Transverse colon (tissue), 4 donors: ENCODE results near the gene ZNF525. TPM values are rescaled to one million over a fixed set of nuclear protein-coding genes. Genes with fewer than 3 reads are reported as not detected.

Source experiments
- DNase-seq: peaks from one replicate; pipeline ENCODE4 v3.0.0-alpha.2; 2019
- H3K27ac ChIP-seq, 4 donors: fragments of 200-600 bp; sonication (generic); 2 replicates each; pipeline ENCODE4 v1.5.1; 2016 to 2018; ENCODE audit warnings: inconsistent platforms in 4 of 4
- H3K27me3 ChIP-seq: fragments of 200-600 bp; sonication (generic); 2 replicates; pipeline ENCODE4 v1.5.1; 2017; ENCODE audit warnings: inconsistent platforms
- H3K36me3 ChIP-seq, 4 donors: fragments of 200-600 bp; sonication (generic); 2 replicates each; pipeline ENCODE4 v1.5.1; 2017 to 2019; ENCODE audit warnings: inconsistent platforms in 4 of 4
- H3K4me1 ChIP-seq, 4 donors: fragments of 200-600 bp; sonication (generic); 2 replicates each; pipeline ENCODE4 v1.5.1; 2017 to 2020; ENCODE audit warnings: inconsistent platforms in 4 of 4
- H3K4me3 ChIP-seq, 4 donors: fragments of 200-600 bp; sonication (generic); 1 replicate in 1 of 4; 2 replicates in 3 of 4; pipeline versions ENCODE4 v1.5.1 to v1.6.1; 2017 to 2019; ENCODE audit warnings: inconsistent platforms in 4 of 4
- H3K9me3 ChIP-seq, 2 donors: fragments of 200-600 bp; sonication (generic); 2 replicates each; pipeline ENCODE4 v1.5.1; 2017 to 2019; ENCODE audit warnings: inconsistent platforms in 2 of 2
- EP300 ChIP-seq: sonication (generic); formaldehyde crosslinking; IDR thresholded peaks from one replicate; pipeline ENCODE4 v1.6.1; 2017; ENCODE audit warnings: antibody characterized with exemption, low read depth
- POLR2A ChIP-seq: fragments of 450-650 bp; IDR thresholded peaks from one replicate; pipeline ENCODE4 v1.6.1; 2016; ENCODE audit warnings: antibody characterized with exemption, mild to moderate bottlenecking, moderate library complexity
- POLR2AphosphoS5 ChIP-seq, 3 donors: sonication (generic); formaldehyde crosslinking; IDR thresholded peaks; one replicate each; pipeline ENCODE4 v1.6.1; 2016; ENCODE audit warnings: antibody characterized with exemption in 3 of 3
- WGBS, 2 donors: methylation state at CpG; one replicate each; pipeline ENCODE4 v1.1.5; 2018; ENCODE audit warnings: low coverage in 1 of 2; 5-methylcytosine and 5-hydroxymethylcytosine counted together
- in situ Hi-C, 4 donors: fragments of 200-750 bp; cut with MboI; loops; one replicate each; pipeline versions ENCODE4 v1.15.0 to v1.15.1; 2017; ENCODE audit warnings: low sequenced_read_pairs in 3 of 4, low pct_ligation_motif_present in 1 of 4, low pct_unique_long_range_greater_than_20kb in 1 of 4
- intact Hi-C: fragments of 100-400 bp; cut with DNase I; formaldehyde crosslinking; loops from one replicate; pipeline ENCODE4 v1.15.1; 2023; ENCODE audit warnings: low total_unique reads
- total RNA-seq, 4 donors: library from RNA; depleted of rRNA; stranded (reverse); fragments of >200 nt; gene quantifications; one replicate each; pipeline ENCODE4 v1.1.0, GENCODE V29; 2016
- TF ChIP-seq, protein P1 (sequence below), 5 experiments: fragments of 200-600 bp in 3 of 5; fragments of 450-650 bp in 2 of 5; sonication (generic) in 3 of 5; IDR thresholded peaks; 1 replicate in 2 of 5; 2 replicates in 3 of 5; pipeline ENCODE4 v1.5.1; 2016 to 2017; ENCODE audit warnings: antibody characterized with exemption in 5 of 5, inconsistent platforms in 3 of 5, mild to moderate bottlenecking in 2 of 5, moderate library complexity in 1 of 5

Gene ZNF525
- 10 to 100 TPM in 3 of 4 donors, 1 to 10 TPM in 1; 9.0 to 34.8 (median 19.5) TPM for total RNA-seq

DNA sequence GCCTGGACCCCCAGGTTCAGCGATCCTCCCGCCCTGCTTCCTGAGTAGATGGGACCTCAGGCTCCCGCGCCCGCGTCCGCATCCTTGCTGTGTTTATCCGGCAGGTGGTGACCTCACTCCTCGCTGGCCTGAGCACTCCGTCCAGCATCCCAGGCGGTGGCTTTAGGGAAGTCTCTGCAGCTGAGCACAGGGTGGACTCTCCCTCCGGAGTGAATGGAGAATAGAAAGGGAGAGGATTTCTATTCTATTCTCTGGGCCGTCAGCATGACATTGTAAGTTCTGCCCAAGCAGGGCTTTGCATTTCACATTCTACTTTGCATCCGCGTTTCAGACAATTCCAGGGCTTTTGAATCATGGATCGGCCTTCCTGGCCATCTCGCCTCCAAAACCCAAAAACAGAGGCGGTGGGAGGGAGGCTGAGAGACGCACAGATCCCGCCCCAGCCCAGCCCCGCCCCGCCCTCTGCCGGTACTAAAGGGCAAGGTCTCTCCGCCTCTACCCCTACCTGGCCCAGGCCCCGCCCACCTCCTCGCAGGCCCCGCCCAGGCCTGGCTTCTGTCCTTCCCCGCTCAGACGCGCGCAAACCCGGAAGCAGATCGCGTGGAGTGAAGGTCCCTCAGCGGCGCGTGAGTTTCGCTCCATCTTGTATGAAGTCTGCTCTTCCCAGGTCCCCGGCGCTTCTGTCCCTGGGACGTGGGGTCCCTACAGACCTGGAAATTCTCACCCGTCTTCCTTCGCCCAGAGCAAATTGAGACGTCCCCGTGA, at the start of gene ZNF525:
Gene ZNF525 (plus strand): TSS at position 572 of the 765 bp plus-strand sequence. CDS start 6,577 bp downstream, outside the sequence.
- DNase-seq, result peak; percentile 95
- H3K27me3 ChIP-seq, result no peaks in the 10 kb centered on the region
- no peaks in the 10 kb centered on the region for H3K36me3 ChIP-seq
- intact Hi-C loops, result loop anchor here (5.0 kb wide), 1 partner anchor 843 kb away; no protein-coding TSS in a partner anchor
- peak within 1 kb of the TSS; percentile 71 to 88 (median 84) for H3K27ac ChIP-seq
- H3K4me1 ChIP-seq, result peaks cover 0 to 7% (median 1%) of the 10 kb centered on the region in 4 donors
- H3K9me3 ChIP-seq, result no peaks in the 10 kb centered on the region
- H3K4me3 ChIP-seq, result peak within 1 kb of the TSS; percentile 42 to 99 (median 68)
- 0 to 6% methylated on average over 8 to 40 of the region's 45 CpGs for WGBS, 2 donors
- in situ Hi-C loops, result no loop called here
- TF ChIP-seq POLR2A (peak; percentile 66), POLR2AphosphoS5 (IDR thresholded peaks at IDR 0.05) (peak; percentile 66 to 80 (median 77)), EP300 (no peak)
- TF ChIP-seq, protein P1, sequence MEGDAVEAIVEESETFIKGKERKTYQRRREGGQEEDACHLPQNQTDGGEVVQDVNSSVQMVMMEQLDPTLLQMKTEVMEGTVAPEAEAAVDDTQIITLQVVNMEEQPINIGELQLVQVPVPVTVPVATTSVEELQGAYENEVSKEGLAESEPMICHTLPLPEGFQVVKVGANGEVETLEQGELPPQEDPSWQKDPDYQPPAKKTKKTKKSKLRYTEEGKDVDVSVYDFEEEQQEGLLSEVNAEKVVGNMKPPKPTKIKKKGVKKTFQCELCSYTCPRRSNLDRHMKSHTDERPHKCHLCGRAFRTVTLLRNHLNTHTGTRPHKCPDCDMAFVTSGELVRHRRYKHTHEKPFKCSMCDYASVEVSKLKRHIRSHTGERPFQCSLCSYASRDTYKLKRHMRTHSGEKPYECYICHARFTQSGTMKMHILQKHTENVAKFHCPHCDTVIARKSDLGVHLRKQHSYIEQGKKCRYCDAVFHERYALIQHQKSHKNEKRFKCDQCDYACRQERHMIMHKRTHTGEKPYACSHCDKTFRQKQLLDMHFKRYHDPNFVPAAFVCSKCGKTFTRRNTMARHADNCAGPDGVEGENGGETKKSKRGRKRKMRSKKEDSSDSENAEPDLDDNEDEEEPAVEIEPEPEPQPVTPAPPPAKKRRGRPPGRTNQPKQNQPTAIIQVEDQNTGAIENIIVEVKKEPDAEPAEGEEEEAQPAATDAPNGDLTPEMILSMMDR (IDR thresholded peaks at IDR 0.05), result peak in 4 of 5 experiments; percentile 19 to 30 (median 26)

DNA sequence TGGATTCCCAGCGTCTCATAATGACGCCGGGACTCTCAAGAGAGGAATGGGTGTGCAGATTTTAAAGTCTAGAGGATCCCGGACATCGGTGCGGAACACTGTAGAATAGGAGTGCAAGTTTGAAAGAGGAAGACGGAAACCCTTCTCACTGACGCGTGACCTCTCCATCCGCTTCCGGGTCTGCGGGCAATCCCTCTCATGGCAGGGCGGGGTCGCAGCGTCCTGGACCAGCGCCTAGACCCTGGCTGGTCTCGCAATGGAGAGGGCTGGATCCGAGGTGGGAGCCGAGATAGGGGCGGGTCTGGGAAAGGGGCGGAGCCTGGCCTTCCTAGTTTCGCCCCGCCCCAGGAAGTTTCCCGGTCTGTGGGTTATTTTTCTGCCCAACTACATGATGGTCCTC, 36.5 kb upstream of the ZNF525 start:
- in situ Hi-C loops (no loop called here), intact Hi-C loops (no loop called here)
- no peak overlapping the region for H3K4me3 ChIP-seq
- no peak for TF ChIP-seq EP300
- TF ChIP-seq POLR2AphosphoS5 (IDR thresholded peaks at IDR 0.05), result no peak
- TF ChIP-seq, protein P1 (IDR thresholded peaks at IDR 0.05), result no peak
- TF ChIP-seq POLR2A, result no peak
- H3K4me1 ChIP-seq, result peaks cover 0 to 8% (median 3%) of the 10 kb centered on the region in 4 donors
- peak; percentile 17 for DNase-seq
- no peaks in the 10 kb centered on the region for H3K36me3 ChIP-seq
- H3K27ac ChIP-seq, result no peak overlapping the region
- 44 to 62% methylated on average over 6 to 24 of the region's 24 CpGs for WGBS, 2 donors
- peaks cover 7% of the 10 kb centered on the region for H3K27me3 ChIP-seq
- peaks cover 0 to 17% of the 10 kb centered on the region in 2 donors for H3K9me3 ChIP-seq

DNA sequence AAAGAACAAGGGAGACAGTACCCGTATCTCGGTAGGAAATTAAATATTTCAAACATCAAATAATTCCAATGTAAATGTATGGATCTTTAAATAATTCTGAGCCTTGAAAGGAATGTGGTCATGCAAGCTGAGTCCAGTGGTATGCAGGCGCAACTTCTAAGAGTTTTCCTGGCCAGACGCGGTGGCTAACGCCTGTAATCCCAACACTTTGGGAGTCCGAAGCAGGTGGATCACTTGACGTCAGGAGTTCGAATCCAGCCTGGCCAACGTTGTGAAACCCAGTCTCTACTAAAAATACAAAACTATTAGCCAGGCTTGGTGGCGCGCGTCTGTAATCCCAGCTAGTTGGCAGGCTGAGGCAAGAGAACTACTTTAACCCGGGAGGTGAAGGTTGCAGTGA, 33.0 kb upstream of the ZNF525 start:
- H3K9me3 ChIP-seq, result peaks cover 0 to 11% of the 10 kb centered on the region in 2 donors
- peak overlapping the region in 3 of 4 donors; percentile 76 to 97 (median 96) for H3K4me3 ChIP-seq
- peak overlapping the region; percentile 75 to 89 (median 86) for H3K27ac ChIP-seq
- TF ChIP-seq, protein P1 (IDR thresholded peaks at IDR 0.05), result no peak
- no peak for TF ChIP-seq POLR2A
- TF ChIP-seq EP300, result no peak
- no peak for TF ChIP-seq POLR2AphosphoS5 (IDR thresholded peaks at IDR 0.05)
- DNase-seq, result no peak
- peaks cover 0 to 7% (median 0%) of the 10 kb centered on the region in 4 donors for H3K36me3 ChIP-seq
- WGBS, 2 donors, result 83 to 86% methylated on average over 10 to 14 of the region's 14 CpGs
- intact Hi-C loops, result no loop called here
- in situ Hi-C loops, result loop anchor here in 1 of 4 donors (10.0 kb wide), 1 partner anchor 138 kb away; the partner anchor contains the start of gene ZNF665
- peaks cover 0 to 15% (median 7%) of the 10 kb centered on the region in 4 donors for H3K4me1 ChIP-seq
- H3K27me3 ChIP-seq, result no peaks in the 10 kb centered on the region

DNA sequence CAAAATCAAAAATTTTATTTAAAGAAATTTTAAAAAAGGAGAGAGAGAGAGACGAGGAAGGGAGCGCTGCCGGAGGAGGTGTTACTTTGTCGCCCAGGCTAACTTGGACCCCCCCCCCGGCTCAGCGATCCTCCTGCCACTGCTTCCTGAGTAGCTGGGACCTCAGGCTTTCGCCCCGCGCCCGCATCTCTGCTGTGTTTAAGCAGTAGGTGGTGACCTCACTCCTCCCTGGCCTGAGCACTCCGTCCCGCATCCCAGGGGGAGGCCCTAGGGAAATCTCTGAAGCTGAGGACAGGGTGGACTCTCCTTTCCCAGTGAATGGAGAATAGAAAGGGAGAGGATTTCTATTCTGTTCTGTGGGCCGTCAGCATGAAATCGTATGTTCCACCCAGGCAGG, 32.4 kb upstream of the ZNF525 start:
- peak overlapping the region; percentile 75 to 89 (median 86) for H3K27ac ChIP-seq
- TF ChIP-seq POLR2AphosphoS5 (IDR thresholded peaks at IDR 0.05) (no peak), EP300 (no peak), POLR2A (no peak)
- TF ChIP-seq, protein P1 (IDR thresholded peaks at IDR 0.05), result no peak
- peaks cover 0 to 15% (median 7%) of the 10 kb centered on the region in 4 donors for H3K4me1 ChIP-seq
- intact Hi-C loops, result no loop called here
- H3K4me3 ChIP-seq, result peak overlapping the region; percentile 30 to 97 (median 86)
- peak; percentile 44 for DNase-seq
- WGBS, 2 donors, result 0 to 1% methylated on average over 5 to 14 of the region's 14 CpGs
- no peaks in the 10 kb centered on the region for H3K27me3 ChIP-seq
- in situ Hi-C loops, result loop anchor here in 1 of 4 donors (10.0 kb wide), 1 partner anchor 138 kb away; the partner anchor contains the start of gene ZNF665
- peaks cover 0 to 9% (median 0%) of the 10 kb centered on the region in 4 donors for H3K36me3 ChIP-seq
- H3K9me3 ChIP-seq, result peaks cover 0 to 11% of the 10 kb centered on the region in 2 donors
